ENCODE results near the gene MICU2. TPM values are rescaled to one million over a fixed set of nuclear protein-coding genes. Genes with fewer than 3 reads are reported as not detected.
A peak's percentile ranks its signal among the peaks of the same experiment; 100 is the strongest.

MICU2 gene
- total and polyA plus RNA-seq, 2 of the 13 experiments (the other 11 are each of a cell fraction or from before 2014, with no cell fraction given): 31.7 to 42.4 TPM

DNA sequence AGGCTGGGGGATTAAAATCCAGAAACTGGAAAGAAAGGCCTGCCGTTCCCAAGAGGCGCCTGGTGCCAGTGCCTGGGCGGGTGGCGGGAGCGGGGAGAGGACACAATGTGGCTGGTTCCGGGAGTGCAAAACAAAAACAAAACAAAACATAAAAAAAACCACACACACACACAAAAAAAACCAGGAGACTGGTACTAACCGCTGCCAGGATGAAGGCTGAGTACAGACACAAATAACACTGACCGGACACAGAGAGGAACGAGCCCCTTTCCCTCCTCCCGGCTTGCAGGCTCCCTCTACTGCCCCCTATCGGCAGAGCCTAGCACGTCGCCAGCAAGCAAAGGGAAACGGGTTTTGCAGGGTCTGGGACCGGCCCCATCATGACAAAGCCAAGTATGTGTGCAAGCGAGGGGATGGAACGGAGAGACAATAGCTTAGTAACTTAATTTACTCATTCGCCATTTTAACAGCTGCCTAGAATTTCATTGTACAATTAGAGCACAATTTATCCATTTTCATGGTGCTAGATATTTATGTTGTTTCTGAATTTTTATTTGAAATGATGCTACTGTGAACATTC lies 127.0 kb downstream of the MICU2 start:
- ATAC-seq (peak; percentile 88), FAIRE-seq (peak; percentile 74), DNase-seq (ENCODE audit: low spot score) (peak; percentile 64)
- intact Hi-C loops (cut with micrococcal nuclease; ENCODE audit: unreplicated experiment): loop anchor here (5.0 kb wide), 2 partner anchors 75 to 365 kb away; no protein-coding TSS in a partner anchor
- peaks cover 20% of the 10 kb centered on the region; the same call in 1 of the 2 replicates for H3K4me1 ChIP-seq (ENCODE audit: insufficient read depth, low read length)
- POLR2A ChIA-PET: no interaction called here
- BruUV-seq (replicated peaks): no TSS peak
- no peaks in the 10 kb centered on the region for H3K36me3 ChIP-seq (replicated peaks in 1 of 2; ENCODE audit: control insufficient read depth in 1 of 2, insufficient read depth in 2 of 2, low read length in 2 of 2)
- H4K20me1 ChIP-seq (ENCODE audit: insufficient read depth, low read length): no peaks in the 10 kb centered on the region
- H3K4me3 ChIP-seq (replicated peaks in 1 of 3; ENCODE audit: insufficient read depth in 1 of 3, low read depth in 2 of 3, low read length in 3 of 3): peak overlapping the region; percentile 49 to 81 (median 77)
- peak overlapping the region; percentile 88 for H3K4me2 ChIP-seq (ENCODE audit: low read depth, low read length)
- H3K79me2 ChIP-seq (ENCODE audit: insufficient read depth, low read length): no peaks in the 10 kb centered on the region
- peak overlapping the region; percentile 95 for H2AFZ ChIP-seq (ENCODE audit: low read length)
- no peaks in the 10 kb centered on the region for H3K9me3 ChIP-seq (ENCODE audit: low read length)
- CTCF ChIA-PET (ENCODE audit: low intra/inter-chr PET ratio, low total read pairs): interaction anchor here (1.8 to 1.9 kb wide), 2 partner anchors 139 to 180 kb away, joined by 11 to 27 read pairs; no protein-coding TSS in a partner anchor
- H3K27ac ChIP-seq (ENCODE audit: extremely low read length, insufficient read depth, low read length): no peak overlapping the region
- WGBS (ENCODE audit: low lambda C conversion rate): 1% methylated on average over 18 of the region's 18 CpGs
- peaks cover 0 to 2% of the 10 kb centered on the region in 2 experiments; a peak in 1 of 5 replicates for H3K27me3 ChIP-seq (ENCODE audit: control insufficient read depth in 1 of 2, insufficient read depth in 2 of 2, low read length in 2 of 2)
- in situ Hi-C loops (cut with HindIII; ENCODE audit: extremely low pct_ligation_motif_present, low pct_unique_long_range_greater_than_20kb): loop anchor here (5.0 kb wide), 2 partner anchors 135 to 180 kb away; no protein-coding TSS in a partner anchor
- H3K9ac ChIP-seq (ENCODE audit: insufficient read depth, low read depth, low read length): peak overlapping the region; percentile 63; the same call in 1 of the 2 replicates
- TF ChIP-seq NCOR1 (IDR thresholded peaks at IDR 0.05; ENCODE audit: borderline replicate concordance, low read length) (no peak), ZNF562 (CRISPR knock-in tag; IDR thresholded peaks at IDR 0.05; ENCODE audit: borderline replicate concordance) (no peak), BRCA1 (CRISPR knock-in tag; IDR thresholded peaks at IDR 0.05) (no peak), ZNF780A (CRISPR knock-in tag; IDR thresholded peaks at IDR 0.05) (no peak), ZNF44 (CRISPR knock-in tag; IDR thresholded peaks at IDR 0.05) (no peak), SP4 (CRISPR knock-in tag; IDR thresholded peaks at IDR 0.05) (no peak), RAD51 (IDR thresholded peaks at IDR 0.05; ENCODE audit: borderline replicate concordance) (no peak), FOXC1 (CRISPR knock-in tag; IDR thresholded peaks at IDR 0.05; ENCODE audit: borderline replicate concordance) (no peak), CBX1 (IDR thresholded peaks at IDR 0.05; ENCODE audit: low read depth) (peak; percentile 60), MAFF (IDR thresholded peaks at IDR 0.05; ENCODE audit: low read depth, low read length) (no peak), ZNF841 (CRISPR knock-in tag; IDR thresholded peaks at IDR 0.05; ENCODE audit: borderline replicate concordance) (no peak), NPAS2 (CRISPR knock-in tag; IDR thresholded peaks at IDR 0.05; ENCODE audit: borderline replicate concordance) (no peak), STAG1 (CRISPR knock-in tag; IDR thresholded peaks at IDR 0.05) (peak; percentile 82), MIER2 (CRISPR knock-in tag; IDR thresholded peaks at IDR 0.05) (no peak), RFX5 (IDR thresholded peaks at IDR 0.05; ENCODE audit: low read depth, low read length) (no peak), ZNF547 (CRISPR knock-in tag; IDR thresholded peaks at IDR 0.05) (no peak), ZKSCAN1 (IDR thresholded peaks at IDR 0.05; ENCODE audit: low read length) (no peak), PHF8 (CRISPR knock-in tag; IDR thresholded peaks at IDR 0.05) (0 out of 2 replicates have a peak, but pooled peaks have one; percentile 24), YY1 (IDR thresholded peaks at IDR 0.05; ENCODE audit: insufficient read depth, insufficient replicate concordance, low read depth, low read length) (peak; percentile 27)
- TF ChIP-seq, protein P1, sequence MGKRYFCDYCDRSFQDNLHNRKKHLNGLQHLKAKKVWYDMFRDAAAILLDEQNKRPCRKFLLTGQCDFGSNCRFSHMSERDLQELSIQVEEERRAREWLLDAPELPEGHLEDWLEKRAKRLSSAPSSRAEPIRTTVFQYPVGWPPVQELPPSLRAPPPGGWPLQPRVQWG (CRISPR knock-in tag; IDR thresholded peaks at IDR 0.05; ENCODE audit: borderline replicate concordance, low read depth): no peak
- TF ChIP-seq, protein P2, sequence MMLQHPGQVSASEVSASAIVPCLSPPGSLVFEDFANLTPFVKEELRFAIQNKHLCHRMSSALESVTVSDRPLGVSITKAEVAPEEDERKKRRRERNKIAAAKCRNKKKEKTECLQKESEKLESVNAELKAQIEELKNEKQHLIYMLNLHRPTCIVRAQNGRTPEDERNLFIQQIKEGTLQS (CRISPR knock-in tag; IDR thresholded peaks at IDR 0.05): no peak
- TF ChIP-seq, protein P3, sequence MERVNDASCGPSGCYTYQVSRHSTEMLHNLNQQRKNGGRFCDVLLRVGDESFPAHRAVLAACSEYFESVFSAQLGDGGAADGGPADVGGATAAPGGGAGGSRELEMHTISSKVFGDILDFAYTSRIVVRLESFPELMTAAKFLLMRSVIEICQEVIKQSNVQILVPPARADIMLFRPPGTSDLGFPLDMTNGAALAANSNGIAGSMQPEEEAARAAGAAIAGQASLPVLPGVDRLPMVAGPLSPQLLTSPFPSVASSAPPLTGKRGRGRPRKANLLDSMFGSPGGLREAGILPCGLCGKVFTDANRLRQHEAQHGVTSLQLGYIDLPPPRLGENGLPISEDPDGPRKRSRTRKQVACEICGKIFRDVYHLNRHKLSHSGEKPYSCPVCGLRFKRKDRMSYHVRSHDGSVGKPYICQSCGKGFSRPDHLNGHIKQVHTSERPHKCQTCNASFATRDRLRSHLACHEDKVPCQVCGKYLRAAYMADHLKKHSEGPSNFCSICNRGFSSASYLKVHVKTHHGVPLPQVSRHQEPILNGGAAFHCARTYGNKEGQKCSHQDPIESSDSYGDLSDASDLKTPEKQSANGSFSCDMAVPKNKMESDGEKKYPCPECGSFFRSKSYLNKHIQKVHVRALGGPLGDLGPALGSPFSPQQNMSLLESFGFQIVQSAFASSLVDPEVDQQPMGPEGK (CRISPR knock-in tag; IDR thresholded peaks at IDR 0.05): peak; percentile 44; the same call in 1 of the 2 replicates
- TF ChIP-seq, protein P4, sequence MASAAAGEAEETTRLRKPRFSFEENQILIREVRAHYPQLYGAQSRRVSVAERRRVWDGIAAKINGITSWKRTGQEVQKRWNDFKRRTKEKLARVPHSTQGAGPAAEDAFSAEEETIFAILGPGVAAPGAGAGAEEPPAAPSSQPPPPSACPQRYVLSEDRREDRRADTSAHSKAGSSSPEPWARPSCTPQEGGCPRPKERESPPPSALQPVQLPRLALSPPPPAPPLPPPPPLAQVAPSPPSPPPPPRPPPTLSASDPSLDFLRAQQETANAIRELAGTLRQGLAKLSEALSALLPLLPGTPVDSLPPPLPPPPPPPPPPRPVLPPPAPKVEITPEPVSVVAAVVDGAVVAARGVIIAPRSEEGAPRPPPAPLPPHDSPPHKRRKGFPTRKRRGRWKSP (CRISPR knock-in tag; IDR thresholded peaks at IDR 0.05): no peak

Measured in HepG2 (cell line).